Lower leg skin (tissue), 4 donors: ENCODE results near the gene UBXN11. TPM values are rescaled to one million over a fixed set of nuclear protein-coding genes. Genes with fewer than 3 reads are reported as not detected.
"Not testable (repeated sequence)": the region's sequence is repeated elsewhere in the genome, so short reads cannot be mapped to it uniquely, and the experiment has no call there.

Experiments
- DNase-seq, 2 donors: peaks; one replicate each; pipeline ENCODE4 v3.0.0-alpha.2; 2019; ENCODE audit warnings: low spot score in 2 of 2
- H3K4me3 ChIP-seq: fragments of 200-600 bp; sonication (generic); 2 replicates; pipeline ENCODE4 v1.5.1; 2017; ENCODE audit warnings: mild to moderate bottlenecking, low read depth; ENCODE audit not compliant: poor library complexity, severe bottlenecking
- POLR2A ChIP-seq, 2 donors: fragments of 450-650 bp; IDR thresholded peaks; one replicate each; pipeline ENCODE4 v1.6.1; 2016 to 2017; ENCODE audit warnings: antibody characterized with exemption in 2 of 2, mild to moderate bottlenecking in 1 of 2, moderate library complexity in 1 of 2
- WGBS, 2 donors: methylation state at CpG; one replicate each; pipeline ENCODE4 v1.1.5; 2018; 5-methylcytosine and 5-hydroxymethylcytosine counted together
- intact Hi-C: fragments of 100-400 bp; cut with DNase I; formaldehyde crosslinking; loops from one replicate; pipeline ENCODE4 v1.15.0; 2023; ENCODE audit warnings: low total_unique reads
- total RNA-seq, 4 donors: library from RNA; depleted of rRNA; stranded (reverse); fragments of >200 nt; gene quantifications; one replicate each; pipeline ENCODE4 v1.1.0, GENCODE V29; 2016
- TF ChIP-seq, protein P1 (sequence below), 3 donors: fragments of 450-650 bp; IDR thresholded peaks; one replicate each; pipeline ENCODE4 v1.5.1; 2016; ENCODE audit warnings: antibody characterized with exemption in 3 of 3, mild to moderate bottlenecking in 3 of 3, moderate library complexity in 2 of 3

Gene UBXN11
- total RNA-seq, 4 donors from 2014 or later: 5.1 to 9.6 (median 5.8) TPM

DNA sequence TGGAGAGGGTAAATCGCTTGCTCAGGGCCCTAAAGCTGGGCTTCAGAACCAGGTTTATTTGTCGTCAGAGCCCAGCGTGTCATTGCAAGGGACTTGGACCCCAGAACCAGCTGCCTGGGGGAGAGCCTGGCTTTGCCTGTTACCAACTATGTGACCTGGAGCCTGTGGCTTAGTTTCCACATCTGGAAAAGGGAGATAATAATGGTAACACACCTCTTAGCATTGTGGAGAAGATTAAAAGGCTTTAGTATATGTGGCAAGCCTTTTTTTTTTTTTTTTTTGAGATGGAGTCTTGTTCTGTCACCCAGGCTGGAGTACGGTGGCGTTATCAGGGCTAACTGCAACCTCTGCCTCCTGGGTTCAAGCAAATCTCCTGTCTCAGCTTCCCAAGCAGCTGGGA lies 23.8 kb upstream of the UBXN11 start:
- intact Hi-C loops: no loop called here
- H3K4me3 ChIP-seq: no peak overlapping the region
- WGBS, 2 donors: 88 to 90% methylated on average over 5 of the region's 5 CpGs
- TF ChIP-seq, protein P1, sequence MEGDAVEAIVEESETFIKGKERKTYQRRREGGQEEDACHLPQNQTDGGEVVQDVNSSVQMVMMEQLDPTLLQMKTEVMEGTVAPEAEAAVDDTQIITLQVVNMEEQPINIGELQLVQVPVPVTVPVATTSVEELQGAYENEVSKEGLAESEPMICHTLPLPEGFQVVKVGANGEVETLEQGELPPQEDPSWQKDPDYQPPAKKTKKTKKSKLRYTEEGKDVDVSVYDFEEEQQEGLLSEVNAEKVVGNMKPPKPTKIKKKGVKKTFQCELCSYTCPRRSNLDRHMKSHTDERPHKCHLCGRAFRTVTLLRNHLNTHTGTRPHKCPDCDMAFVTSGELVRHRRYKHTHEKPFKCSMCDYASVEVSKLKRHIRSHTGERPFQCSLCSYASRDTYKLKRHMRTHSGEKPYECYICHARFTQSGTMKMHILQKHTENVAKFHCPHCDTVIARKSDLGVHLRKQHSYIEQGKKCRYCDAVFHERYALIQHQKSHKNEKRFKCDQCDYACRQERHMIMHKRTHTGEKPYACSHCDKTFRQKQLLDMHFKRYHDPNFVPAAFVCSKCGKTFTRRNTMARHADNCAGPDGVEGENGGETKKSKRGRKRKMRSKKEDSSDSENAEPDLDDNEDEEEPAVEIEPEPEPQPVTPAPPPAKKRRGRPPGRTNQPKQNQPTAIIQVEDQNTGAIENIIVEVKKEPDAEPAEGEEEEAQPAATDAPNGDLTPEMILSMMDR (IDR thresholded peaks at IDR 0.05): no peak
- TF ChIP-seq POLR2A (IDR thresholded peaks at IDR 0.05): no peak
- no peak for DNase-seq

DNA sequence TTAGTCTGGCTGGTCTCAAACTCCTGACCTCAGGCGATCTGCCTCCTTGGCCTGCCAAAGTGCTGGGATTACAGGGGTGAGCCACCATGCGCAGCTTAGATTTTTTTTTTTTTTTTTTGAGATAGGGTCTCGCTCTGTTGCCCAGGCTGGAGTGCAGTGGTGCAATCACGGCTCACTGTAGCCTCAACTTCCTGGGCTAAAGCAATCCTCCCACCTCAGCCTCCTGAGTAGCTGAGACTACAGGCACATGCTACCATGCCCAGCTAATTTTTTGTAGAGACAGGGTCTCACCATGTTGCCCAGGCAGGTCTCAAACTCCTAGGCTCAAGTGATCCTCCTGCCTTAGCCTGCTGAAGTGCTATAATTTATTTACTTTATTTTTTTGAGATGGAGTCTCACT lies 22.9 kb upstream of the UBXN11 start:
- DNase-seq: not testable (repeated sequence)

DNA sequence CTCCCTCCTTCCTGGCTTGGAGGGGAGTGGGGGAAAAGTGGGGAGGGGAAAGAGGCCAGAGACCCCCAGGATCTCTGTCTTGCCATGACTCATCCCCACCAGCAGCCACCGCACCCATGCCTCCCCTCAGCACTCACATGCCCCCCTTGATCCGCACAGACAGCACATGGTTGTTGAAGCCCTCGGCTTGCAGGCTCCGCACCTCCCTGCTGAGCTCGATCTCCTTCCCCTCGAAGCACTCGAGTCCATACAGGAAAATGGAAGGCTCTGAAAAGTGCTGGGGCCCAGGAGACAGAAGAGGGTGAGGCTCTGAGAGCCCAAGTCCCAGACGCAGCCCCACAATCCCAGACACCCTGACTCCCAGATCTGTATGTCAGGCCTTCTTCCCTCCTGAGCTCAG lies 22.2 kb upstream of the UBXN11 start:
- 64 to 83% methylated on average over 8 of the region's 8 CpGs for WGBS, 2 donors
- TF ChIP-seq, protein P1 (IDR thresholded peaks at IDR 0.05): no peak
- no peak for TF ChIP-seq POLR2A (IDR thresholded peaks at IDR 0.05)
- no peak for DNase-seq
- H3K4me3 ChIP-seq: no peak overlapping the region
- intact Hi-C loops: loop anchor here (10.0 kb wide), 2 partner anchors 86 to 154 kb away; partner anchors contain the start of genes CNKSR1, LIN28A and ZNF593OS

More for the DNA sequence above, 22.9 kb upstream of the UBXN11 start:
- intact Hi-C loops: loop anchor here (10.0 kb wide), 2 partner anchors 85 to 155 kb away; partner anchors contain the start of genes CNKSR1, LIN28A and ZNF593OS
- WGBS, 2 donors: 94 to 98% methylated on average over 4 of the region's 4 CpGs
- H3K4me3 ChIP-seq: not testable (repeated sequence)

DNA sequence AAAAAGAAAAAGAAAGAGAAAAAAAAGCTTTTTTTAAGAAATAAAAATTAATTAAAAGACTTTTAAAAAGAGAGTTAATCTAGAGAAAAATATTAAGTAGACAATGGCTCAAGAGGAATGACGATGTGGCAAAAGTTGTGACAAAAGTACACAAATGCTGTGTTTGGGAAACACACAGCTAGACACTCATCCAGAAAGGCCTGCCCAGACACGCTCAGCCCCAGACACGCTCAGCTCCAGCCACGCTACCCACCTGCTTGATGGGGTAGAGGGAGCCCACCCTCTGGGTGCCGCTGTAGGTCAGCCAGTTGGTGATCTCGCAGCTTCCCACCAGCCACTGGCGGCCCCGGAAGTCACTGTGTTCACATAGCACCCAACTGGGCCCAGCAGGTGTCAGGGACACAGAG lies 21.5 kb upstream of the UBXN11 start:
- DNase-seq: no peak

DNA sequence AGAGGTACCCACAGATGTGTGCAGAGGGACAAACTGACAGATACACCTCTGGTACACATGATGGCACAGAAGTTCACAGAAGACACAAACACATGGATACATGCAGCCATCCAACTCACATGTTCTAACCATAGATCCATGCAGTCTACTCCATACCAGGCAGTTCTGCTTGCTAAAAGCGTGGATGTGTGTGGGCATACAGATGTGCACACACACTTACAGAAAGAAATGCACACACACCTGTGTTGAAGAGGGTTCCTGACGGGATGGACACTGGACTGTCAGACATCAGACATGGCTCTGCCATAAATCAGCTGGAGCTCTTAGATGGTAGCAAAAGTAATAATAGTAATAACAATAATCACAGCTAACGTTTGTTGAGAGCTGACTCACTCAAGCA lies 18.1 kb upstream of the UBXN11 start:
- DNase-seq: no peak
- no peak overlapping the region for H3K4me3 ChIP-seq
- 85 to 87% methylated on average over 3 of the region's 3 CpGs for whole genome bisulfite sequencing, 2 donors
- TF ChIP-seq POLR2A (IDR thresholded peaks at IDR 0.05): no peak
- TF ChIP-seq, protein P1 (IDR thresholded peaks at IDR 0.05): no peak
- intact Hi-C loops: loop anchor here (5.0 to 10.0 kb wide), 3 partner anchors 37 to 150 kb away; partner anchors contain the start of genes CNKSR1, LIN28A and ZNF593OS

More for the DNA sequence above, 21.5 kb upstream of the UBXN11 start:
- 71 to 72% methylated on average over 5 to 8 of the region's 8 CpGs for WGBS, 2 donors
- H3K4me3 ChIP-seq: no peak overlapping the region
- intact Hi-C loops: loop anchor here (10.0 kb wide), 2 partner anchors 87 to 153 kb away; partner anchors contain the start of genes CNKSR1, LIN28A and ZNF593OS
- TF ChIP-seq, protein P1 (IDR thresholded peaks at IDR 0.05): no peak
- TF ChIP-seq POLR2A (IDR thresholded peaks at IDR 0.05): no peak

DNA sequence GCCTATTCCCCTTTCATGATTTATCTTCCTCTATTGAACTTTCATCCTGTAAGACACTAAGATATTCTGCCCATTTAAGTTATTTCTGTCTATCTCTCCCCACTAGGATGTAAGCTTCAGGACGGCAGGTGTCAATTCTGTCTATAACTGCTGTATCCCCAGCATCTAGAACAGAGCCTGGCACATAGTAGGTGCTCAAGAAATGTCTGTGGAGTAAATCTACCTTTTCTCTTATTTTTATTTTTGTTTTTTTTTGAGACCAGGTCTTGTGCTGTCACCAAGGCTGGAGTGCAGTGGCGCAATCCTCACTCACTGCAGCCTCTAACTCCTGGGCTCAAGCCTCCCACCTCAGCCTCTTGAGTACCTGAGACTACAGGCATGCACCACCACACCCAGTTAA lies 16.9 kb upstream of the UBXN11 start:
- intact Hi-C loops: loop anchor here (2.0 to 10.0 kb wide), 4 partner anchors 36 to 149 kb away; partner anchors contain the start of genes CNKSR1, LIN28A and ZNF593OS
- 90 to 97% methylated on average over 2 of the region's 2 CpGs for WGBS, 2 donors

DNA sequence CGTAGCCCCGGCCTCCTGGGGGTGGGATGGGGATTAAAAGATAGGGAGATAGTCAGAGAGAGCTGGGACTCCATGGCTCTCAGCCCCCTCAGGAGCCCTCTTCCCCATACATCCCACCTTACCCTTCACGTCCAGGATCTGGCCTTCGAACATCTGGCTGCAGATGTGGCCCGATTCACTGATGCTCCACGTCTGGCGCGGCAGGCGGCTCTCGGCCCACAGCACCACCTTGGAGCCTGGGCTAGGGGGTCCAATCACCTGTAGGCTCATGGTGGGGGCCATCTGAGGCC lies 15.6 kb upstream of the UBXN11 start:
- no peak for DNase-seq
- intact Hi-C loops: loop anchor here (2.0 to 10.0 kb wide), 4 partner anchors 35 to 147 kb away; partner anchors contain the start of genes CNKSR1, LIN28A and ZNF593OS
- TF ChIP-seq, protein P1 (IDR thresholded peaks at IDR 0.05): no peak
- TF ChIP-seq POLR2A (IDR thresholded peaks at IDR 0.05): no peak
- H3K4me3 ChIP-seq: no peak overlapping the region
- WGBS, 2 donors: 76 to 78% methylated on average over 10 of the region's 10 CpGs

More for the DNA sequence above, 16.9 kb upstream of the UBXN11 start:
- DNase-seq: no peak
- no peak overlapping the region for H3K4me3 ChIP-seq
- TF ChIP-seq POLR2A (IDR thresholded peaks at IDR 0.05): no peak
